Esophagus muscularis mucosa (tissue), 4 donors: Measurements from ENCODE around the gene LILRB2. TPM values are rescaled to one million over a fixed set of nuclear protein-coding genes. Genes with fewer than 3 reads are reported as not detected.
A peak's percentile ranks its signal among the peaks of the same experiment; 100 is the strongest.
"Not testable (repeated sequence)": the region's sequence is repeated elsewhere in the genome, so short reads cannot be mapped to it uniquely, and the experiment has no call there.

Source experiments
- DNase-seq: peaks from one replicate; pipeline ENCODE4 v3.0.0-alpha.2; 2017; ENCODE audit errors: extremely low spot score
- H3K27ac ChIP-seq, 4 donors: fragments of 200-600 bp; sonication (generic); replicated peaks in 1 of 4; 1 replicate in 3 of 4; 2 replicates in 1 of 4; pipeline ENCODE4 v1.5.1; 2016 to 2019; ENCODE audit warnings: mild to moderate bottlenecking in 1 of 4
- H3K27me3 ChIP-seq, 4 donors: fragments of 200-600 bp; sonication (generic); one replicate each; pipeline versions ENCODE4 v1.5.1 to v1.6.0; 2016 to 2019
- H3K36me3 ChIP-seq, 4 donors: fragments of 200-600 bp; sonication (generic); one replicate each; pipeline ENCODE4 v1.5.1; 2016 to 2019
- H3K4me1 ChIP-seq, 4 donors: fragments of 200-600 bp; sonication (generic); one replicate each; pipeline ENCODE4 v1.5.1; 2016 to 2019
- H3K4me3 ChIP-seq, 4 donors: fragments of 200-600 bp; sonication (generic); 1 replicate in 2 of 4; 2 replicates in 2 of 4; pipeline ENCODE4 v1.5.1; 2016 to 2019; ENCODE audit warnings: mild to moderate bottlenecking in 4 of 4, moderate library complexity in 1 of 4
- H3K9me3 ChIP-seq, 4 donors: fragments of 200-600 bp; sonication (generic); 1 replicate in 3 of 4; 2 replicates in 1 of 4; pipeline ENCODE4 v1.5.1; 2016 to 2019
- EP300 ChIP-seq: sonication (generic); formaldehyde crosslinking; IDR thresholded peaks from one replicate; pipeline ENCODE4 v1.6.1; 2017; ENCODE audit warnings: antibody characterized with exemption
- POLR2A ChIP-seq: fragments of 450-650 bp; IDR thresholded peaks from one replicate; pipeline ENCODE4 v1.6.1; 2017; ENCODE audit warnings: antibody characterized with exemption, moderate library complexity, mild to moderate bottlenecking, low read depth
- POLR2AphosphoS5 ChIP-seq, 2 donors: sonication (generic); formaldehyde crosslinking; IDR thresholded peaks; one replicate each; pipeline ENCODE4 v1.6.1; 2017; ENCODE audit warnings: antibody characterized with exemption in 2 of 2
- WGBS: methylation state at CpG from one replicate; pipeline ENCODE4 v1.1.5; 2018; 5-methylcytosine and 5-hydroxymethylcytosine counted together
- intact Hi-C: fragments of 100-400 bp; cut with DNase I; formaldehyde crosslinking; loops from one replicate; pipeline ENCODE4 v1.15.1; 2023
- total RNA-seq, 4 donors: library from RNA; depleted of rRNA; stranded (reverse); fragments of >200 nt; gene quantifications; one replicate each; pipeline versions ENCODE4 v1.1.0 to v1.2.1, GENCODE V29; 2016
- TF ChIP-seq, protein P1 (sequence below), 3 experiments: fragments of 200-600 bp in 2 of 3; fragments of 450-650 bp in 1 of 3; sonication (generic) in 2 of 3; IDR thresholded peaks; one replicate each; pipeline ENCODE4 v1.5.1; 2017 to 2019; ENCODE audit warnings: antibody characterized with exemption in 3 of 3, mild to moderate bottlenecking in 2 of 3, moderate library complexity in 1 of 3

Gene LILRB2
- total RNA-seq: 1 to 10 TPM; 2.1 to 5.6 (median 2.6) TPM

DNA sequence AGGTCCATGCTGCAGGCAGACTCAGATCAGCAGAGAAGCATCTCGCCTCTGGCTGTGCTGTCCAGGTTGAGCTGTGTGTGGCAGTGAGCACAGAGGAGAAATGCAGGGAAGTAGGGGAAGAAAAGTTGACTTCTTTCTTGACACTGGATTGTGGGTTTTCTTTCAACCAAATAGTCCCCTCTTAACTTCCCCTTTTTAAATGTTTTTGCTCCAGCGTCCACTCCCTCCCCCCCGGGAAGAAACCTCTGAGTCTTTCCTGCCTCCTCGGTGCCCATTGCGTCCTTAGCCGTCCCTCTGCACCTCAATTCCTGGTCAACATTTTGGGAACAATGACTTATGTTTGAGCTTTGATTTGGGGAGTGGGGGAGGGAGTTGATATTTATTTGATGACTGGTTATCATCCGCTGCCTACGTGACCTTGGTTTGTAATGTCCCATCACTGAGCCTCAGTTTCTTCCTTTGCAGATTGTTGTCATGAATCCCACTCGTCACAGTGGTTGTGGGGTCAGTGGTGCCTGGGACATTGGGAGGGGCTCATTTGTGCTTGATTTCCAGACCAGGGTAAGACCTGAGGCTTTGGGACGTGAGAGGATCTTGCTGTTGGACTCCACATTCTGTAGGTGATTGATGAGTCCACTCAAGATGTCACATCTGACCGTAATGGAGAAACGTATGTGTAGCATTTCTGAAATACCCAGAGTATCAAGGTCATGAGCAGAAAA is at the start of gene LILRB2:
Gene LILRB2, minus strand, starts transcription at position 104 of the 722 bp plus-strand sequence. CDS start 614 bp downstream, outside the sequence.
- intact Hi-C loops: loop anchor here (2.0 kb wide), 1 partner anchor 306 kb away; no protein-coding TSS in a partner anchor
- H3K36me3 ChIP-seq: no peaks in the 10 kb centered on the region
- no peak for DNase-seq
- 62% methylated on average over 12 of the region's 12 CpGs for WGBS
- H3K9me3 ChIP-seq: no peaks in the 10 kb centered on the region
- no peak within 1 kb of the TSS for H3K27ac ChIP-seq
- peak within 1 kb of the TSS in 2 of 4 donors; percentile 22 to 39 for H3K4me3 ChIP-seq
- no peak for TF ChIP-seq EP300
- TF ChIP-seq, protein P1, sequence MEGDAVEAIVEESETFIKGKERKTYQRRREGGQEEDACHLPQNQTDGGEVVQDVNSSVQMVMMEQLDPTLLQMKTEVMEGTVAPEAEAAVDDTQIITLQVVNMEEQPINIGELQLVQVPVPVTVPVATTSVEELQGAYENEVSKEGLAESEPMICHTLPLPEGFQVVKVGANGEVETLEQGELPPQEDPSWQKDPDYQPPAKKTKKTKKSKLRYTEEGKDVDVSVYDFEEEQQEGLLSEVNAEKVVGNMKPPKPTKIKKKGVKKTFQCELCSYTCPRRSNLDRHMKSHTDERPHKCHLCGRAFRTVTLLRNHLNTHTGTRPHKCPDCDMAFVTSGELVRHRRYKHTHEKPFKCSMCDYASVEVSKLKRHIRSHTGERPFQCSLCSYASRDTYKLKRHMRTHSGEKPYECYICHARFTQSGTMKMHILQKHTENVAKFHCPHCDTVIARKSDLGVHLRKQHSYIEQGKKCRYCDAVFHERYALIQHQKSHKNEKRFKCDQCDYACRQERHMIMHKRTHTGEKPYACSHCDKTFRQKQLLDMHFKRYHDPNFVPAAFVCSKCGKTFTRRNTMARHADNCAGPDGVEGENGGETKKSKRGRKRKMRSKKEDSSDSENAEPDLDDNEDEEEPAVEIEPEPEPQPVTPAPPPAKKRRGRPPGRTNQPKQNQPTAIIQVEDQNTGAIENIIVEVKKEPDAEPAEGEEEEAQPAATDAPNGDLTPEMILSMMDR (IDR thresholded peaks at IDR 0.05): no peak
- TF ChIP-seq POLR2A: no peak
- no peak for TF ChIP-seq POLR2AphosphoS5 (IDR thresholded peaks at IDR 0.05)
- H3K27me3 ChIP-seq: peaks cover 0 to 82% (median 0%) of the 10 kb centered on the region in 4 donors
- peaks cover 0 to 4% (median 0%) of the 10 kb centered on the region in 4 donors for H3K4me1 ChIP-seq

DNA sequence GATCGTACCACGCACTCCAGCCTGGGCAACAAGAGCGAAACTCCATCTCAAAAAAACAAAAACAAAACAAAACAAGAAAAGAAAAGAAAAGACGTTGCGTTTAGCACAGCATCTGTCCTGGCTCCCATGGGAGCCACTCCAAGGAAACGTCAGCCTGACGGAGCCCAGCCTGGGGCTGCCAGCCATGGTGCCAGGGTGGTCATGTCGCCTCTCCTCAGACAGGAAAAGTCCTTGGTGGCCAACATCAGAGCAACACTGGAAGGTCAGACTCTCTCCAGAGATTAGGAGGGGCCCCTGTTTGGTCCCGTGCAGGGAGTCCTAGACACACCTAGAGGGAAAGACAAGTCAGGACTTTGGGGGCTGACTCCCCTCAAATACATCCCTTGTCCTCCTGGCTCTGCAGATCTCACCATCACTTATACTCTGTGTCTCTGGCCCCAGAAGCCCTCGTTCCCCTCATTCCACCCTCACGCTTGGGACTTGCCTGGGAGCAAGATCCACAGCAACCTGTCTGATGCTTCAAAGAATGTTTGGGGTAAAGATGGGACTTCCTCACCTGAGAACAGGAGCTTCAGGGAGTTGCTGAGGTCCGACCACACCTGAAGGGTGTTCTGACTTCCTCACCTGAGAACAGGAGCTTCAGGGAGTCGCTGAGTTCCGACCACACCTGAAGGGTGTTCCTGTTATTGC is 48.7 kb upstream of the LILRB2 start:
- DNase-seq: no peak
- Histone ChIP-seq H3K27ac (no peak overlapping the region), H3K9me3 (no peaks in the 10 kb centered on the region), H3K4me1 (no peaks in the 10 kb centered on the region), H3K27me3 (peaks cover 0 to 25% (median 0%) of the 10 kb centered on the region in 4 donors), H3K4me3 (no peak overlapping the region), H3K36me3 (no peaks in the 10 kb centered on the region)
- TF ChIP-seq EP300: no peak
- TF ChIP-seq POLR2A: no peak
- TF ChIP-seq, protein P1 (IDR thresholded peaks at IDR 0.05): no peak
- no peak for TF ChIP-seq POLR2AphosphoS5 (IDR thresholded peaks at IDR 0.05)
- intact Hi-C loops: no loop called here
- 78% methylated on average over 14 of the region's 14 CpGs for WGBS

DNA sequence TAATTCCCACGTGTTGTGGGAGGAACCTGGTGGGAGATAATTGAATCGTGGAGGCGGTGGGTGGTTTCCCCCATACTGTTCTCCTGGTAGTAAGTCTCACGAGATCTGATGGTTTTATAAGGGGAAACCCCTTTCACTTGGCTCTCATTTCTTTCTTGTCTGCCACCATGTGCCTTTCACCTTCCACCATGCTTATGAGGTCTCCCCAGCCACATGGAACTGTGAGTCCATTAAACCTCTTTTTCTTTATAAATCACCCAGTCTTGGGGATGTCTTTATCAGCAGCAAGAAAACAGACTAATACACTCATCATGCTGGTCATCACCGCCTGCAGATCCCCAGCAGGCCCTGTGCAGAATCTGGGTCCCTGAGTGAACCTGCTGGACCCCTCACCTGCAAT is 47.9 kb upstream of the LILRB2 start:
- 72% methylated on average over 5 of the region's 5 CpGs for WGBS
- H3K4me1 ChIP-seq, intact Hi-C loops: not testable (repeated sequence)

DNA sequence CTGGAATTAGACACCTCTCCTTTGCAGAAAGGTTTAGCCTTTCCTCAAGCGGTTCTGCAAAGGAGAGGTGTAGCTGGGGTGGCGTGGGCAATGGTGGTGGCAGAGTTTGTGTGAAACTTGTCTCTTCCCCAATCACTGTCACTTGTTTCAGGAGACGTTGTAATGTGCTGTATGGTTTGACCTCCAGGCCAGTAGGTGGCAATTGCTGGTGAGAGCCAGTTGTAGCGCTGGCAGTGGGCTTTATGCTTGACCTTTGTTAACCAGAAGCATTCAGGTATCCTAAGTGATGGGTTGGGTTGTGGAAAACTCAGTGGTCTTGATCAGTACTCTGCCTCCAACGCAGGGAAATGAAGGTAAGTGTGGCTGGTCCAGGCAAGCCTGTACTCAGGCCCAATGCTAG is 44.7 kb upstream of the LILRB2 start:
- intact Hi-C loops: no loop called here
- TF ChIP-seq EP300 (no peak), POLR2AphosphoS5 (IDR thresholded peaks at IDR 0.05) (no peak), POLR2A (no peak)
- TF ChIP-seq, protein P1 (IDR thresholded peaks at IDR 0.05): no peak
- Histone ChIP-seq H3K27ac (no peak overlapping the region), H3K4me3 (no peak overlapping the region), H3K27me3 (peaks cover 0 to 30% (median 0%) of the 10 kb centered on the region in 4 donors), H3K36me3 (no peaks in the 10 kb centered on the region), H3K9me3 (no peaks in the 10 kb centered on the region), H3K4me1 (no peaks in the 10 kb centered on the region)
- no peak for DNase-seq
- 70% methylated on average over 5 of the region's 5 CpGs for WGBS

More for the DNA sequence above, 47.9 kb upstream of the LILRB2 start:
- not testable (repeated sequence) for DNase-seq, H3K36me3 ChIP-seq, H3K27ac ChIP-seq, H3K4me3 ChIP-seq, H3K9me3 ChIP-seq
- H3K27me3 ChIP-seq: peaks cover 0 to 31% (median 0%) of the 10 kb centered on the region in 4 donors

- no peak for DNase-seq
- Histone ChIP-seq H3K36me3 (no peaks in the 10 kb centered on the region), H3K4me3 (no peak overlapping the region), H3K27ac (no peak overlapping the region), H3K9me3 (no peaks in the 10 kb centered on the region), H3K27me3 (peaks cover 0 to 33% (median 0%) of the 10 kb centered on the region in 4 donors), H3K4me1 (no peaks in the 10 kb centered on the region)
- intact Hi-C loops: no loop called here
- no peak for TF ChIP-seq EP300
- TF ChIP-seq, protein P1 (IDR thresholded peaks at IDR 0.05): peak; percentile 56 to 80 (median 57)
- TF ChIP-seq POLR2AphosphoS5 (IDR thresholded peaks at IDR 0.05): no peak
- 4% methylated on average over 4 of the region's 4 CpGs for WGBS
Measured at GRCh38 chr19:54325194-54325621, 44.3 kb upstream of the LILRB2 start.
